Liver (tissue), 9 donors: ENCODE measurements around the gene PAK4. TPM values are rescaled to one million over a fixed set of nuclear protein-coding genes. Genes with fewer than 3 reads are reported as not detected.

Experiments used
- DNase-seq: peaks from one replicate; pipeline ENCODE4 v3.0.0-alpha.2; 2017; ENCODE audit warnings: low spot score
- H3K27ac ChIP-seq, 2 donors: one replicate each; pipeline ENCODE4 v1.7.0; 2013; ENCODE audit warnings: inconsistent platforms in 2 of 2, low read length in 2 of 2, control low read depth in 1 of 2, low read depth in 1 of 2, mild to moderate bottlenecking in 1 of 2
- H3K27me3 ChIP-seq, 4 donors: one replicate each; pipeline versions ENCODE4 v1.6.1 to v1.7.0; 2013; ENCODE audit warnings: low read length in 3 of 4, inconsistent platforms in 1 of 4, mild to moderate bottlenecking in 1 of 4, moderate library complexity in 1 of 4; ENCODE audit not compliant: control insufficient read depth in 4 of 4, insufficient read depth in 4 of 4
- H3K36me3 ChIP-seq, 4 donors: one replicate each; pipeline versions ENCODE4 v1.6.1 to v1.7.0; 2013; ENCODE audit warnings: low read length in 3 of 4, mild to moderate bottlenecking in 3 of 4, low read depth in 1 of 4, moderate library complexity in 1 of 4; ENCODE audit not compliant: control insufficient read depth in 4 of 4, insufficient read depth in 3 of 4
- H3K4me1 ChIP-seq, 4 donors: one replicate each; pipeline versions ENCODE4 v1.6.1 to v1.7.0; 2013; ENCODE audit warnings: low read length in 3 of 4, mild to moderate bottlenecking in 3 of 4, moderate library complexity in 1 of 4; ENCODE audit not compliant: control insufficient read depth in 4 of 4, insufficient read depth in 4 of 4
- H3K4me3 ChIP-seq, 3 donors: one replicate each; pipeline versions ENCODE4 v1.6.1 to v1.7.0; 2013; ENCODE audit warnings: low read length in 3 of 3, control low read depth in 1 of 3, low read depth in 1 of 3, mild to moderate bottlenecking in 1 of 3
- H3K9ac ChIP-seq, 2 donors: one replicate each; pipeline ENCODE4 v1.7.0; 2013; ENCODE audit warnings: low read length in 2 of 2, mild to moderate bottlenecking in 2 of 2, moderate library complexity in 2 of 2, control low read depth in 1 of 2, low read depth in 1 of 2
- H3K9me3 ChIP-seq, 4 donors: one replicate each; pipeline versions ENCODE4 v1.6.1 to v1.7.0; 2013; ENCODE audit warnings: low read length in 3 of 4; ENCODE audit not compliant: control insufficient read depth in 4 of 4
- EGR1 ChIP-seq, 2 donors: IDR thresholded peaks; 2 replicates each; pipeline ENCODE4 v1.6.1; 2016 to 2018; ENCODE audit warnings: antibody characterized with exemption in 2 of 2, low read depth in 2 of 2
- FOXA1 ChIP-seq: IDR thresholded peaks from 2 replicates; pipeline ENCODE4 v1.6.1; 2016; ENCODE audit warnings: antibody characterized with exemption
- FOXA2 ChIP-seq: IDR thresholded peaks from 2 replicates; pipeline ENCODE4 v1.6.1; 2016; ENCODE audit warnings: antibody characterized with exemption
- GABPA ChIP-seq, 2 donors: IDR thresholded peaks in 1 of 2; conservative IDR thresholded peaks in 1 of 2; 2 replicates each; pipeline ENCODE4 v1.6.1; 2016; ENCODE audit warnings: antibody characterized with exemption in 2 of 2, mild to moderate bottlenecking in 1 of 2, moderate library complexity in 1 of 2
- HNF4A ChIP-seq, 2 donors: conservative IDR thresholded peaks; 2 replicates each; pipeline ENCODE4 v1.6.1; 2016; ENCODE audit warnings: antibody characterized with exemption in 2 of 2, mild to moderate bottlenecking in 2 of 2
- HNF4G ChIP-seq: IDR thresholded peaks from 2 replicates; pipeline ENCODE4 v1.6.1; 2016; ENCODE audit warnings: antibody characterized with exemption
- JUND ChIP-seq, 2 donors: IDR thresholded peaks; 2 replicates each; pipeline ENCODE4 v1.6.1; 2016; ENCODE audit warnings: antibody characterized with exemption in 2 of 2
- MAX ChIP-seq: IDR thresholded peaks from 2 replicates; pipeline ENCODE4 v1.6.1; 2016; ENCODE audit warnings: antibody characterized with exemption
- NR2F2 ChIP-seq: IDR thresholded peaks from 2 replicates; pipeline ENCODE4 v1.6.1; 2016; ENCODE audit warnings: antibody characterized with exemption
- RAD21 ChIP-seq, 2 donors: IDR thresholded peaks; 2 replicates each; pipeline ENCODE4 v1.6.1; 2016; ENCODE audit warnings: antibody characterized with exemption in 2 of 2, mild to moderate bottlenecking in 2 of 2
- RXRA ChIP-seq, 2 donors: IDR thresholded peaks; 2 replicates each; pipeline ENCODE4 v1.6.1; 2017 to 2018; ENCODE audit warnings: antibody characterized with exemption in 2 of 2, mild to moderate bottlenecking in 1 of 2
- SP1 ChIP-seq: IDR thresholded peaks from 2 replicates; pipeline ENCODE4 v1.6.1; 2018; ENCODE audit warnings: antibody characterized with exemption, mild to moderate bottlenecking
- TAF1 ChIP-seq: conservative IDR thresholded peaks from 2 replicates; pipeline ENCODE4 v1.6.1; 2016; ENCODE audit warnings: antibody characterized with exemption, mild to moderate bottlenecking
- YY1 ChIP-seq: IDR thresholded peaks from 2 replicates; pipeline ENCODE4 v1.6.1; 2016; ENCODE audit warnings: antibody characterized with exemption, mild to moderate bottlenecking
- WGBS: extraction: QIAGEN DNeasy Blood & Tissue Kit; methylation state at CpG from one replicate; pipeline ENCODE4 v1.1.7; 2013; 5-methylcytosine and 5-hydroxymethylcytosine counted together
- polyA plus RNA-seq, 2 donors: library from polyadenylated mRNA; stranded (reverse) in 1 of 2; unstranded in 1 of 2; fragments of 200-250 nt in 1 of 2; fragments of >200 nt in 1 of 2; fragmentation: Nextera tagmentation in 1 of 2; extraction: Ambion mirVana in 1 of 2; gene quantifications; one replicate each; pipeline versions ENCODE4 v1.2.1 to v1.2.3, GENCODE V29; 2013 to 2015
- total RNA-seq, 2 donors: library from RNA; depleted of rRNA; stranded (reverse); fragments of >200 nt; gene quantifications; one replicate each; pipeline ENCODE4 v1.2.3, GENCODE V29; 2014
- TF ChIP-seq, protein P1 (sequence below): IDR thresholded peaks from 2 replicates; pipeline ENCODE4 v1.6.1; 2016; ENCODE audit warnings: antibody characterized with exemption, mild to moderate bottlenecking
- TF ChIP-seq, protein P2 (sequence below): IDR thresholded peaks from 2 replicates; pipeline ENCODE4 v1.6.1; 2016; ENCODE audit warnings: antibody characterized with exemption
- TF ChIP-seq, protein P3 (sequence below): IDR thresholded peaks from 2 replicates; pipeline ENCODE4 v1.6.1; 2016; ENCODE audit warnings: antibody characterized with exemption
- TF ChIP-seq, protein P4 (sequence below): fragments of 150-350 bp; IDR thresholded peaks from 2 replicates; pipeline ENCODE4 v1.5.1; 2017; ENCODE audit warnings: improper control_type of control experiment, low read depth, low read length; ENCODE audit not compliant: missing input control
- donor health status: healthy.
- donor health status: healthy.
- donor health status: healthy.
- donor health status: healthy.
- donor health status: healthy.

PAK4 gene
- total and polyA plus RNA-seq, 4 donors, result 5.4 to 16.6 (median 7.7) TPM

DNA sequence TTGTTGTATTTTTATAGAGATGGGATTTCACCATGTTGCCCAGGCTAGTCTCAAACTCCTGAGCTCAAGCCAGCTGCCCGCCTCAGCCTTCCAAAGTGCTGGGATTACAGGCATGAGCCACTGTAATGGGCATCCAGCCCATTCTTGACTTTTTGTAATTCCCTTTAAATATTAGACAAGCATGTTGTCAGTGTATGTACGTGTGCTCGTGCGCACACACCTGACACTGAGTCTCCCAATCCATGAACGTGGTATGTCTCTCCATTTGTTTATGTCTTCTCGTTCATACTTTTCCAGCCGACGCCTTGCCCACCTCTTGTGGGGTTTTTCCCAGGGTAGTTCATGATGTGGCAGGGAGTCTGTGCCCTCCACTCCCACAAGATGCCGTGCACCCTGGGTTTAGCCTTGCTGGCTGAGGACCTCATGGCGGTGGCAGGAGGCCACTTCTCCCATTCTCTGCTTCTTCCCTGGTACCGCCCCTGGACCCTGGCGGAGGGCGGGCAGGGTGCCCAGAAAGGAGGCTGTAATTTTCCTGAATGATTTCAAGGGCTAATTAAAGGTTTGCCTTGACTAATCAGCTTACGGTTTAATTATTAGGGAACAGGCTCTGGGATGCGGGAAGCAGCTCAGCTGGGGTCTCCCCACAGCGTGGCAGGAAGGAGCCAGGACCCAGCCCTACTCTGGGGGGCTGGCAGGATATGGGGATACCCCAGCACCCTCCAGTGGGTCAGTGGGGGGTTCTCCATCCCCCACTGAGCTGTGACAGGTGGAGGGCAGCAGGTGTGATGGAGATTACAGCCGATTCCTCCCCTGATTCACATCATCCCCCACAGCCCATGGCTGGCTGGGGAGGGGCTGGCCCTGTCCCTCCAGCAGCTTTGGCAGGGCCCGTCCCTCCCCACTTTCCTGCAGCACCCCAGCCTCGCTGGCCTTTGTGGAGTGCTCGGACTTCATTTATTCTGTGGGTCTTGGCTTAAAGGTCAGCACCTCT is 12.9 kb downstream of the PAK4 start:
- TF ChIP-seq FOXA1 (no peak), TAF1 (no peak), SP1 (no peak), NR2F2 (no peak), JUND (IDR thresholded peaks at IDR 0.05) (no peak), MAX (no peak), HNF4G (no peak), FOXA2 (no peak), HNF4A (conservative IDR thresholded peaks at IDR 0.05) (no peak), RAD21 (IDR thresholded peaks at IDR 0.05) (no peak), GABPA (IDR thresholded peaks at IDR 0.05 in 1 of 2, conservative IDR thresholded peaks at IDR 0.05 in 1 of 2) (no peak), EGR1 (IDR thresholded peaks at IDR 0.05; ENCODE audit: low read depth in 2 of 2) (no peak), YY1 (no peak), RXRA (IDR thresholded peaks at IDR 0.05) (no peak)
- TF ChIP-seq, protein P1, sequence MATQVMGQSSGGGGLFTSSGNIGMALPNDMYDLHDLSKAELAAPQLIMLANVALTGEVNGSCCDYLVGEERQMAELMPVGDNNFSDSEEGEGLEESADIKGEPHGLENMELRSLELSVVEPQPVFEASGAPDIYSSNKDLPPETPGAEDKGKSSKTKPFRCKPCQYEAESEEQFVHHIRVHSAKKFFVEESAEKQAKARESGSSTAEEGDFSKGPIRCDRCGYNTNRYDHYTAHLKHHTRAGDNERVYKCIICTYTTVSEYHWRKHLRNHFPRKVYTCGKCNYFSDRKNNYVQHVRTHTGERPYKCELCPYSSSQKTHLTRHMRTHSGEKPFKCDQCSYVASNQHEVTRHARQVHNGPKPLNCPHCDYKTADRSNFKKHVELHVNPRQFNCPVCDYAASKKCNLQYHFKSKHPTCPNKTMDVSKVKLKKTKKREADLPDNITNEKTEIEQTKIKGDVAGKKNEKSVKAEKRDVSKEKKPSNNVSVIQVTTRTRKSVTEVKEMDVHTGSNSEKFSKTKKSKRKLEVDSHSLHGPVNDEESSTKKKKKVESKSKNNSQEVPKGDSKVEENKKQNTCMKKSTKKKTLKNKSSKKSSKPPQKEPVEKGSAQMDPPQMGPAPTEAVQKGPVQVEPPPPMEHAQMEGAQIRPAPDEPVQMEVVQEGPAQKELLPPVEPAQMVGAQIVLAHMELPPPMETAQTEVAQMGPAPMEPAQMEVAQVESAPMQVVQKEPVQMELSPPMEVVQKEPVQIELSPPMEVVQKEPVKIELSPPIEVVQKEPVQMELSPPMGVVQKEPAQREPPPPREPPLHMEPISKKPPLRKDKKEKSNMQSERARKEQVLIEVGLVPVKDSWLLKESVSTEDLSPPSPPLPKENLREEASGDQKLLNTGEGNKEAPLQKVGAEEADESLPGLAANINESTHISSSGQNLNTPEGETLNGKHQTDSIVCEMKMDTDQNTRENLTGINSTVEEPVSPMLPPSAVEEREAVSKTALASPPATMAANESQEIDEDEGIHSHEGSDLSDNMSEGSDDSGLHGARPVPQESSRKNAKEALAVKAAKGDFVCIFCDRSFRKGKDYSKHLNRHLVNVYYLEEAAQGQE, result no peak
- TF ChIP-seq, protein P2, sequence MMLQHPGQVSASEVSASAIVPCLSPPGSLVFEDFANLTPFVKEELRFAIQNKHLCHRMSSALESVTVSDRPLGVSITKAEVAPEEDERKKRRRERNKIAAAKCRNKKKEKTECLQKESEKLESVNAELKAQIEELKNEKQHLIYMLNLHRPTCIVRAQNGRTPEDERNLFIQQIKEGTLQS, result no peak
- TF ChIP-seq, protein P3, sequence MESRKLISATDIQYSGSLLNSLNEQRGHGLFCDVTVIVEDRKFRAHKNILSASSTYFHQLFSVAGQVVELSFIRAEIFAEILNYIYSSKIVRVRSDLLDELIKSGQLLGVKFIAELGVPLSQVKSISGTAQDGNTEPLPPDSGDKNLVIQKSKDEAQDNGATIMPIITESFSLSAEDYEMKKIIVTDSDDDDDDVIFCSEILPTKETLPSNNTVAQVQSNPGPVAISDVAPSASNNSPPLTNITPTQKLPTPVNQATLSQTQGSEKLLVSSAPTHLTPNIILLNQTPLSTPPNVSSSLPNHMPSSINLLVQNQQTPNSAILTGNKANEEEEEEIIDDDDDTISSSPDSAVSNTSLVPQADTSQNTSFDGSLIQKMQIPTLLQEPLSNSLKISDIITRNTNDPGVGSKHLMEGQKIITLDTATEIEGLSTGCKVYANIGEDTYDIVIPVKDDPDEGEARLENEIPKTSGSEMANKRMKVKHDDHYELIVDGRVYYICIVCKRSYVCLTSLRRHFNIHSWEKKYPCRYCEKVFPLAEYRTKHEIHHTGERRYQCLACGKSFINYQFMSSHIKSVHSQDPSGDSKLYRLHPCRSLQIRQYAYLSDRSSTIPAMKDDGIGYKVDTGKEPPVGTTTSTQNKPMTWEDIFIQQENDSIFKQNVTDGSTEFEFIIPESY, result no peak
- TF ChIP-seq, protein P4, sequence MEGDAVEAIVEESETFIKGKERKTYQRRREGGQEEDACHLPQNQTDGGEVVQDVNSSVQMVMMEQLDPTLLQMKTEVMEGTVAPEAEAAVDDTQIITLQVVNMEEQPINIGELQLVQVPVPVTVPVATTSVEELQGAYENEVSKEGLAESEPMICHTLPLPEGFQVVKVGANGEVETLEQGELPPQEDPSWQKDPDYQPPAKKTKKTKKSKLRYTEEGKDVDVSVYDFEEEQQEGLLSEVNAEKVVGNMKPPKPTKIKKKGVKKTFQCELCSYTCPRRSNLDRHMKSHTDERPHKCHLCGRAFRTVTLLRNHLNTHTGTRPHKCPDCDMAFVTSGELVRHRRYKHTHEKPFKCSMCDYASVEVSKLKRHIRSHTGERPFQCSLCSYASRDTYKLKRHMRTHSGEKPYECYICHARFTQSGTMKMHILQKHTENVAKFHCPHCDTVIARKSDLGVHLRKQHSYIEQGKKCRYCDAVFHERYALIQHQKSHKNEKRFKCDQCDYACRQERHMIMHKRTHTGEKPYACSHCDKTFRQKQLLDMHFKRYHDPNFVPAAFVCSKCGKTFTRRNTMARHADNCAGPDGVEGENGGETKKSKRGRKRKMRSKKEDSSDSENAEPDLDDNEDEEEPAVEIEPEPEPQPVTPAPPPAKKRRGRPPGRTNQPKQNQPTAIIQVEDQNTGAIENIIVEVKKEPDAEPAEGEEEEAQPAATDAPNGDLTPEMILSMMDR, result no peak
- H3K4me1 ChIP-seq, result peaks cover 0 to 7% (median 4%) of the 10 kb centered on the region in 4 donors
- H3K9me3 ChIP-seq, result no peaks in the 10 kb centered on the region
- no peaks in the 10 kb centered on the region for H3K27me3 ChIP-seq
- WGBS, result 91% methylated on average over 20 of the region's 20 CpGs
- no peak overlapping the region for H3K4me3 ChIP-seq
- H3K27ac ChIP-seq, result no peak overlapping the region
- DNase-seq, result no peak
- H3K36me3 ChIP-seq, result no peaks in the 10 kb centered on the region
- no peak overlapping the region for H3K9ac ChIP-seq
